NCI-H748 (cell line): ENCODE measurements around the gene ASB11.

Experiments used
- DNase-seq: peaks from one replicate; lab custom pipeline; 2025; ENCODE audit not compliant: unreplicated experiment; lab: John Stamatoyannopoulos, UW

The ASB11 gene, protein sequence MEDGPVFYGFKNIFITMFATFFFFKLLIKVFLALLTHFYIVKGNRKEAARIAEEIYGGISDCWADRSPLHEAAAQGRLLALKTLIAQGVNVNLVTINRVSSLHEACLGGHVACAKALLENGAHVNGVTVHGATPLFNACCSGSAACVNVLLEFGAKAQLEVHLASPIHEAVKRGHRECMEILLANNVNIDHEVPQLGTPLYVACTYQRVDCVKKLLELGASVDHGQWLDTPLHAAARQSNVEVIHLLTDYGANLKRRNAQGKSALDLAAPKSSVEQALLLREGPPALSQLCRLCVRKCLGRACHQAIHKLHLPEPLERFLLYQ

GRCh38 chrX:15315509-15315908, at the start of gene ASB11:
TSS of gene ASB11 (minus strand) at chrX:15315640. CDS start at chrX:15315605, 35 bp downstream.
- DNase-seq: no peak

- no peak for DNase-seq
These were observed 44.3 kb upstream of the ASB11 start for GRCh38 chrX:15359701-15360100.

GRCh38 chrX:15358533-15358932, 43.1 kb upstream of the ASB11 start:
- no peak for DNase-seq

GRCh38 chrX:15356444-15356843, 41.0 kb upstream of the ASB11 start:
- no peak for DNase-seq

DNA sequence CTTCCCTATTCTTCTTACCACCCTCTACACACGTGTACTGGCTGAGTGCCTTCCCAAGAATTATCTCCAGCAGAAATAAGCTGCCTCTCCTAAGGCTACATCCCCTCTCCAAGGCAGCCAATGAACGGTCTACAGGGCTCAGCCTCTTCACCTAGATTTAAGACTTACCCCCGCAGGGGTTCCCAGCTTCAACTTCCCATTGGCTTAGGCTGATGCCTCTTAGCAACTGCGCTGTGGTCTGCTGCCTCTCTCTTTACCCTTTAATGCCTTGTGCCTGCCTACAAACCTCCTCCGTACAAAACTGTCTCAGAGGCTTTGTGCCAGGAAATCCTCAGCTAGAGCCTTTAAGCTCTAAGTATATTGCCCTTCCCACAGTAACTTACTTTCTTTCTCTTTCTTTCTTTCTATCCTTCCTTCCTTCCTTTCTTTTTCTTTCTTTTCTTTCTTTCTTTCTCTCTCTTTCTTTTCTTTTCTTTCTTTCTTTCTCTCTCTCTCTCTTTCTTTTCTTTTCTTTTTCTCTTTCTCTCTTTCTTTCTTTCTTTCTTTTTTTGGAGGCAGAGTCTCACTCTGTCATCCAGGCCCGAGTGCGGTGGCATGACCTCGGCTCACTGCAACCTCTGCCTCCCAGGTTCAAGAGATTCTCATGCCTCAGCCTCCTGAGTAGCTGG, 35.0 kb upstream of the ASB11 start:
- DNase-seq: no peak

GRCh38 chrX:15349046-15349445, 33.6 kb upstream of the ASB11 start:
- peak; percentile 77 for DNase-seq

- DNase-seq: no peak
These were observed 30.5 kb upstream of the ASB11 start for GRCh38 chrX:15345976-15346375.

DNA sequence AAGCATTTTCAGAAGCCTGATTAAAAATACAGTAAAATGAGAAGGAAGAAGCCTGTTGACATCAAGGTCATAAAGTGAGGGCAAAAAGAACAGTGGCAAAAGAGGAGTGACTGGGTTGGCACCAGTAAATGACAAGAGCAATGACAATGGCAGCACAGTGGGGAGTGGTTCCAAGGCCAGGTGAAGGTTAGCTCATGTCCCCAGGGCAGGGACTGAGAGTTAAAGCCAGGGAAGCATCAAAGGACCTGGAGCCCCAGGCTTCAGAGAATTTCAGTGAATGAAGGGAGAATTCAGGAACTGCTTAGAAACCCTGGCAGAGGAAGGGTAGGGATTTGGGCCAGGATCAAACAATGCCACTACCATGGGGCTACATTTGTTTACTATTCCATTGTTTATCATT, 28.7 kb upstream of the ASB11 start:
- no peak for DNase-seq

DNA sequence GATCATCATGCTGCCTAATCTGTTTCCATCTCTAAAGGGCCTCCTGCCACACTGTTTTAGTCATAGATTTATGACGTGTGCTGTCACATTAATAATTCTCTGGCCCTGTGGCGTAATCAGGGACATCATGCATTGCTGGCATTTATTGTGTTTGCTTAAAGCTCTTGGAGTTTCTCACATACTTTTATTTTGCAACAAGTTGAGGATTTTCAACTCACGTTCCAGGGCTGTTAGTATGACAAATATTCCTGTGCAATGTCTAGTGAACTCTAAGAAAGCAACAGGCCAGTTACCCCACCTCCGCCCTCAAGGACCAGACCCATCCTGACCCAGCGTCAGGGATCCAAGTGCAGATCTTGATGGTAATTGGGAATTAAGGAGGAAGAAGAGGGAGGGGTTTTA, 27.6 kb upstream of the ASB11 start:
- no peak for DNase-seq

- DNase-seq: no peak
These were observed 25.4 kb upstream of the ASB11 start for GRCh38 chrX:15340867-15341266.

GRCh38 chrX:15336023-15336413, 20.6 kb upstream of the ASB11 start:
- DNase-seq: peak; percentile 74

- peak; percentile 99 for DNase-seq
These were observed 19.9 kb upstream of the ASB11 start, which contains the start of gene PIGA for GRCh38 chrX:15335135-15336022. TSS of gene PIGA (minus strand) at chrX:15335523. CDS start at chrX:15331930, 3,593 bp downstream.

DNA sequence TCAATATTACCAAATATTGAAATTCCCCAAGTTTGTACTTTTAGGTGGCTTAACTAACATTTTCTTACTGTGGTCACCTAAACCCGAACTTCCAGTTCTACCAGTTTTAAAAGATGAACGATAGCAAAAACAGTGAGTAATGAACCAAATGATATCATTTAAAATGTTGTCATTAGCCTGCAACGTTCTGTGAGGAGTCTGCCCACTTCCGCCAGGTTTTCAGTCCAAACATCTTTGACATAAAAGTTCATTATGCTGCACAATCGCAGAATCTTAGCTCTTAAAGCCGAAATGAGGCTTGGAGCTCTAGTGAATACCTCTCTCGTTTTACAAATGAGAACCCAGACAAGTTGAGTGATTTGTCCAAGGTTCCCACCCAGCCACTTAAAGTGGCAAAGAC, 19.1 kb upstream of the ASB11 start:
- peak; percentile 47 for DNase-seq

DNA sequence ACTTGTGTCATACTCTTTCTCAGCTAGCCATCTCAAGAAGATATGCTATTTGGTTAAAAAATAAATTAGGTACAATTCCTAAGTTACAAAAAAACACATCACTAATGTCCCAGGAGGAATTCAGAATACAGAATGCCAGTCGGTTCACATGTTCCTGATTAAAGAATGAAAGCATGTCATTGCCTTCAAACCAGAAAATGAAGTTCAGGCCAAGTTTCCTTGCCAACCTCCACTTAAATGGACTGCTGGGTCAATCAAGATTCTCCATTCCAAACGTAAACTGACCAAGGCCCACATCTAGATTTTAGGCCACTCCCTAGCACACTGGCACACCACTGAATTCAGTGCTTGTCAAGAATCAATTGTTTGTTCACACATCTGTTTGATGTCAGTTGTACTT, 13.4 kb upstream of the ASB11 start:
- DNase-seq: no peak

DNA sequence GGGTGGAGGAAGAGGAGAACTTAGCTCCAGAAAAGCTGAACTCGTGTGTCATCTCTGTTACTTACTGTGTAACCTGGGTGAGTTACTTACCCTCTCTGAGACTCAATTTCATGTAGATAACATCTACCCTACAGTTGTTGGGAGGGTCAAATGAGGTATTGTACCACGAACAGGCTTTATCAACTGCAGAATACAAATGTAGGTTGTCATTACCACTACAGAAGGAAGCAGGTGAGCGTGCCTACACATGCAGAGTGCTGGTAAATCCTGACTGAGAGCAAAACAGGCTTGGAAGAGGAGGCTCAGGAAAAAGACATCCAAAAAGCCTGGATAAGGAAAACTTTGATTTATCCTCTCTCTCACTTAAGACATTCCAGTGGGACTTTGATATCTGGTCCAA, 12.7 kb upstream of the ASB11 start:
- DNase-seq: no peak

- DNase-seq: no peak
These were observed 7.0 kb upstream of the ASB11 start for GRCh38 chrX:15322472-15322871.

DNA sequence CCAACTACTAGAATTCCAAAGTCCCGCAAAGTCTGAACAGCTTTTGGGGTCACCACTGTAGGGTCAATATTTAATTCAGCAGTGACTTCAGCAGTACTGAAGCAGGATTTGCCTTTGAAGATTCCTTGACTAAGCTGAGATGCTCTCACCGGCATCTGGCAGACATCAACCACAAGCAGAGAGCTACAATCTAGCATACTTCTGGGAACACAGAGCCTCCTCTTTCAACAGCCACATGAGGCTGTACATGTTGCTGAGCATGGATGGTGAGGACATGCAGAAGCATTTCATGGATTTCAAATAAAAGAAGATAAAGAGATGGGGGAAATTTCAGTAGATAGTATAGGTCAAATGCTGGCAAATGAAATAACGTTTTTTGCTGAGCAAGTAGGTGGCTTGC, 6.6 kb upstream of the ASB11 start:
- no peak for DNase-seq

- no peak for DNase-seq
These were observed 6.0 kb upstream of the ASB11 start for GRCh38 chrX:15321447-15321846.

DNA sequence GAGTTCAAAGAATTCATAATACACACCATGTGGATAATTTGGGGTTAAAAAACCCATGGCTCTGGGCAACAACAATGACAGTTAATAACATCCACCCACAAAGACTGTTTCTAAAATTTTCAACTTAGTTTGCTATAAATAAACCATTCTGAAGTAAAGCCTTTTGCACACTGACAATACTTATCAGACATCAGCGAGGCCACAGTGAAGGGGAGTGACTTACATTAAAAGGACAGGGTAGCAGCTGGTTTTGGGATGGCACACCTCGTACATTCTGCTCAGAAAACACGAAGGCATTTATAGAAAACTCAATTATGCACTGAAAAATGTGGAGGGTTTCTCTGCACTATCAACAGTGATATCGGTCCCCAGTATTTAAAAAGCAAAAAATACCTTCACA, 4.9 kb upstream of the ASB11 start:
- DNase-seq: no peak

- DNase-seq: no peak
These were observed 3.6 kb upstream of the ASB11 start for GRCh38 chrX:15319075-15319474.

DNA sequence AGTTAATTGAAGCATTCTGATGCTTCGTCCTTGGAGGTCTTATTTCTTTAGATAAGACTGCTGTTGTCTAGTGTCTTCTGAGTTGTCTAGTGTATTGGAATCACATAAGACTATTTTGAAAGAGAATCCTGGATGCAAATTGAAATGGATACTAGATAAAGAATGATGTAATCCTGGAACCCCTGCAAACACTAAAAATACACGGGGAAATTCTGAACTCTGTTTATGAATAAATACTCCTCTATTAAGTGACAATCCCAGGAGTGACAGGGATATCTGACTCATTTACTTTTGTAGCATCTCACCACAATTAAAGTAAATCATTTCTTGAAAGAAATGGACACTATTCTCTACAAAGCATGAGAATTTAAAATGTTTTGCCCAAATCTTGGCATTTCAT, 968 bp downstream of the ASB11 start:
- DNase-seq: no peak

GRCh38 chrX:15311119-15311518, 4.3 kb downstream of the ASB11 start:
- no peak for DNase-seq
